Tibial nerve (tissue), 4 donors: ENCODE measurements around the gene EDEM3. TPM values are rescaled to one million over a fixed set of nuclear protein-coding genes. Genes with fewer than 3 reads are reported as not detected.
"Not testable (repeated sequence)": the region's sequence is repeated elsewhere in the genome, so short reads cannot be mapped to it uniquely, and the experiment has no call there.

Experiments
- DNase-seq, 2 donors: peaks; one replicate each; pipeline ENCODE4 v3.0.0-alpha.2; 2019; ENCODE audit warnings: low spot score in 2 of 2
- H3K27ac ChIP-seq, 4 donors: fragments of 200-600 bp; sonication (generic) in 3 of 4; one replicate each; pipeline ENCODE4 v1.5.1; 2017 to 2019; ENCODE audit warnings: mild to moderate bottlenecking in 1 of 4
- H3K27me3 ChIP-seq, 2 donors: fragments of 200-600 bp; sonication (generic) in 1 of 2; one replicate each; pipeline versions ENCODE4 v1.5.1 to v1.6.0; 2017 to 2019
- H3K36me3 ChIP-seq, 3 donors: fragments of 200-600 bp; sonication (generic); one replicate each; pipeline ENCODE4 v1.5.1; 2018 to 2019
- H3K4me1 ChIP-seq, 4 donors: fragments of 200-600 bp; sonication (generic) in 3 of 4; one replicate each; pipeline ENCODE4 v1.5.1; 2017 to 2019
- H3K4me3 ChIP-seq, 4 donors: fragments of 200-600 bp; sonication (generic) in 3 of 4; one replicate each; pipeline ENCODE4 v1.5.1; 2017 to 2019; ENCODE audit warnings: mild to moderate bottlenecking in 1 of 4, moderate library complexity in 1 of 4
- H3K9me3 ChIP-seq, 4 donors: fragments of 200-600 bp; sonication (generic) in 3 of 4; one replicate each; pipeline ENCODE4 v1.5.1; 2017 to 2019
- EP300 ChIP-seq, 2 donors: sonication (generic); formaldehyde crosslinking; IDR thresholded peaks; one replicate each; pipeline ENCODE4 v1.6.1; 2017; ENCODE audit warnings: antibody characterized with exemption in 2 of 2, mild to moderate bottlenecking in 1 of 2
- POLR2A ChIP-seq, 2 donors: fragments of 450-650 bp; IDR thresholded peaks; one replicate each; pipeline ENCODE4 v1.6.1; 2017; ENCODE audit warnings: antibody characterized with exemption in 2 of 2, mild to moderate bottlenecking in 2 of 2, moderate library complexity in 2 of 2
- WGBS, 2 donors: methylation state at CpG; one replicate each; pipeline ENCODE4 v1.1.5; 2018; 5-methylcytosine and 5-hydroxymethylcytosine counted together
- total RNA-seq, 4 donors: library from RNA; depleted of rRNA; stranded (reverse); fragments of >200 nt; gene quantifications; one replicate each; pipeline ENCODE4 v1.1.0, GENCODE V29; 2016
- TF ChIP-seq, protein P1 (sequence below), 5 experiments: fragments of 200-600 bp in 3 of 5; fragments of 450-650 bp in 2 of 5; sonication (generic) in 3 of 5; IDR thresholded peaks; one replicate each; pipeline ENCODE4 v1.5.1; 2016 to 2019; ENCODE audit warnings: antibody characterized with exemption in 5 of 5, mild to moderate bottlenecking in 3 of 5, moderate library complexity in 2 of 5

The EDEM3 gene
- total RNA-seq, 4 donors from 2014 or later = 33.0 to 57.3 (median 39.0) TPM

- Histone ChIP-seq H3K27me3 (no peaks in the 10 kb centered on the region), H3K36me3 (peaks cover 0 to 7% (median 0%) of the 10 kb centered on the region in 3 donors), H3K27ac (no peak overlapping the region), H3K4me1 (peaks cover 0 to 25% (median 15%) of the 10 kb centered on the region in 4 donors), H3K9me3 (peaks cover 0 to 3% (median 0%) of the 10 kb centered on the region in 4 donors), H3K4me3 (no peak overlapping the region)
- DNase-seq = no peak
- no peak for TF ChIP-seq POLR2A (IDR thresholded peaks at IDR 0.05)
- TF ChIP-seq EP300 (IDR thresholded peaks at IDR 0.05) = no peak
- TF ChIP-seq, protein P1, sequence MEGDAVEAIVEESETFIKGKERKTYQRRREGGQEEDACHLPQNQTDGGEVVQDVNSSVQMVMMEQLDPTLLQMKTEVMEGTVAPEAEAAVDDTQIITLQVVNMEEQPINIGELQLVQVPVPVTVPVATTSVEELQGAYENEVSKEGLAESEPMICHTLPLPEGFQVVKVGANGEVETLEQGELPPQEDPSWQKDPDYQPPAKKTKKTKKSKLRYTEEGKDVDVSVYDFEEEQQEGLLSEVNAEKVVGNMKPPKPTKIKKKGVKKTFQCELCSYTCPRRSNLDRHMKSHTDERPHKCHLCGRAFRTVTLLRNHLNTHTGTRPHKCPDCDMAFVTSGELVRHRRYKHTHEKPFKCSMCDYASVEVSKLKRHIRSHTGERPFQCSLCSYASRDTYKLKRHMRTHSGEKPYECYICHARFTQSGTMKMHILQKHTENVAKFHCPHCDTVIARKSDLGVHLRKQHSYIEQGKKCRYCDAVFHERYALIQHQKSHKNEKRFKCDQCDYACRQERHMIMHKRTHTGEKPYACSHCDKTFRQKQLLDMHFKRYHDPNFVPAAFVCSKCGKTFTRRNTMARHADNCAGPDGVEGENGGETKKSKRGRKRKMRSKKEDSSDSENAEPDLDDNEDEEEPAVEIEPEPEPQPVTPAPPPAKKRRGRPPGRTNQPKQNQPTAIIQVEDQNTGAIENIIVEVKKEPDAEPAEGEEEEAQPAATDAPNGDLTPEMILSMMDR (IDR thresholded peaks at IDR 0.05) = no peak
- WGBS, 2 donors = 28 to 41% methylated on average over 2 of the region's 2 CpGs
These were observed 35.2 kb upstream of the EDEM3 start for GRCh38 chr1:184789884-184790283.

GRCh38 chr1:184788970-184789369 is 34.3 kb upstream of the EDEM3 start:
- WGBS, 2 donors = 89 to 93% methylated on average over 2 of the region's 2 CpGs
- peaks cover 0 to 4% (median 0%) of the 10 kb centered on the region in 3 donors for H3K36me3 ChIP-seq

DNA sequence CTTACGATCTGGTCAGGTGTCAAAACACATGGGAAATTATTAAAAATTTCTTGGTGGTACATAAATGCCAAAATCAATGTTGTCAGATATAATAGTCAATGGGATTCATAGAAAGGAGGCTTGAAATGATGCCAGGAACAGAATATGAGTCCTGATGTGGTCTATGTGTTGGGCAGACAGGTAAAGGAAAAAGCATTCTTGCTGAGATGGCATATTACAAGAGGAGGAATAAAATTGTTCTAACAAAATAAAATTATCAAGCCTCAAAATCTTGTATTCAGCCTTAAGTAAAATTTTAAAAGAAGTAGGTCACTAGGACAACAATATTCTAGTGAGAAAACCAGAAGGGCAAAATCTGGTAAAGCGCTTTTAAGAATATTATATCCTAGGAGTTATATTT is 30.9 kb upstream of the EDEM3 start:
- no peak for DNase-seq
- H3K27me3 ChIP-seq = no peaks in the 10 kb centered on the region
- no peak overlapping the region for H3K27ac ChIP-seq
- H3K9me3 ChIP-seq = peaks cover 0 to 24% (median 5%) of the 10 kb centered on the region in 4 donors
- H3K4me3 ChIP-seq = no peak overlapping the region
- TF ChIP-seq POLR2A (IDR thresholded peaks at IDR 0.05) (no peak), EP300 (IDR thresholded peaks at IDR 0.05) (no peak)
- TF ChIP-seq, protein P1 (IDR thresholded peaks at IDR 0.05) = no peak
- H3K4me1 ChIP-seq = no peaks in the 10 kb centered on the region
- peaks cover 0 to 4% (median 0%) of the 10 kb centered on the region in 3 donors for H3K36me3 ChIP-seq
- 90 to 93% methylated on average over 2 of the region's 2 CpGs for WGBS, 2 donors

More at GRCh38 chr1:184788970-184789369, 34.3 kb upstream of the EDEM3 start:
- TF ChIP-seq EP300 (IDR thresholded peaks at IDR 0.05) = no peak
- TF ChIP-seq POLR2A (IDR thresholded peaks at IDR 0.05) = no peak
- TF ChIP-seq, protein P1 (IDR thresholded peaks at IDR 0.05) = no peak
- Histone ChIP-seq H3K27me3 (no peaks in the 10 kb centered on the region), H3K27ac (no peak overlapping the region), H3K4me1 (peaks cover 0 to 25% (median 15%) of the 10 kb centered on the region in 4 donors), H3K9me3 (peaks cover 0 to 12% (median 1%) of the 10 kb centered on the region in 4 donors), H3K4me3 (no peak overlapping the region)
- DNase-seq = no peak

- H3K9me3 ChIP-seq = peaks cover 0 to 24% (median 5%) of the 10 kb centered on the region in 4 donors
- WGBS, 2 donors = 89 to 96% methylated on average over 3 of the region's 3 CpGs
- H3K4me3 ChIP-seq, H3K27ac ChIP-seq, H3K36me3 ChIP-seq, DNase-seq, H3K27me3 ChIP-seq, H3K4me1 ChIP-seq: not testable (repeated sequence)
These were observed 29.1 kb upstream of the EDEM3 start for GRCh38 chr1:184783723-184784122.

- WGBS, 2 donors = 76 to 80% methylated on average over 1 of the region's 1 CpG
- Histone ChIP-seq H3K27me3 (no peaks in the 10 kb centered on the region), H3K27ac (no peak overlapping the region), H3K4me1 (no peaks in the 10 kb centered on the region), H3K36me3 (peaks cover 0 to 3% (median 0%) of the 10 kb centered on the region in 3 donors), H3K9me3 (peaks cover 0 to 24% (median 5%) of the 10 kb centered on the region in 4 donors), H3K4me3 (no peak overlapping the region)
- DNase-seq = no peak
- TF ChIP-seq, protein P1 (IDR thresholded peaks at IDR 0.05) = no peak
- TF ChIP-seq EP300 (IDR thresholded peaks at IDR 0.05) = no peak
- no peak for TF ChIP-seq POLR2A (IDR thresholded peaks at IDR 0.05)
These were observed 27.3 kb upstream of the EDEM3 start for GRCh38 chr1:184781941-184782340.

DNA sequence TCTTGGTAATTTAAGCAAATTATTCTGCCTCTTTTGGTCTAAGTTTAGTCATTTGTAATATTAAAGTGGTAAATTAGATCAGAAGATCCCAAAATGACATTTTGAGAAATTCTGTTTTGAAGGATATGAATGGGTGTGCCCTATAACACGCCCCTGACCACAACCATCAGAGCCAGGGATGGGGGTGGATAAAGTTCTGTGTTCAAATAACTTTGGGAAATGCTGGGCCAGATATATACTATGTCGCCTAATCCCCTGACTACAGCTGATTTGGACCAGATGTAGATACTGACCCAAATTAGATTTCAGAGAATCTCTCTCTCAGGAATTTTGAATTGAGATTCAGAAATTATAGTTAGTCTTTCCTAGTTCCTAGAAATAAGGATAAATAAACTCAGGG is 21.2 kb upstream of the EDEM3 start:
- TF ChIP-seq POLR2A (IDR thresholded peaks at IDR 0.05) (no peak), EP300 (IDR thresholded peaks at IDR 0.05) (no peak)
- TF ChIP-seq, protein P1 (IDR thresholded peaks at IDR 0.05) = no peak
- no peak for DNase-seq
- Histone ChIP-seq H3K36me3 (no peaks in the 10 kb centered on the region), H3K27ac (no peak overlapping the region), H3K9me3 (no peaks in the 10 kb centered on the region), H3K27me3 (no peaks in the 10 kb centered on the region), H3K4me1 (no peaks in the 10 kb centered on the region), H3K4me3 (no peak overlapping the region)
- 37 to 86% methylated on average over 2 of the region's 2 CpGs for WGBS, 2 donors
